Measurements from ENCODE around the gene SCGB1A1. TPM values are rescaled to one million over a fixed set of nuclear protein-coding genes. Genes with fewer than 3 reads are reported as not detected.

Gene SCGB1A1
- polyA plus RNA-seq, 1 of the 3 experiments (the other 2 are of a cell fraction): not detected

DNA sequence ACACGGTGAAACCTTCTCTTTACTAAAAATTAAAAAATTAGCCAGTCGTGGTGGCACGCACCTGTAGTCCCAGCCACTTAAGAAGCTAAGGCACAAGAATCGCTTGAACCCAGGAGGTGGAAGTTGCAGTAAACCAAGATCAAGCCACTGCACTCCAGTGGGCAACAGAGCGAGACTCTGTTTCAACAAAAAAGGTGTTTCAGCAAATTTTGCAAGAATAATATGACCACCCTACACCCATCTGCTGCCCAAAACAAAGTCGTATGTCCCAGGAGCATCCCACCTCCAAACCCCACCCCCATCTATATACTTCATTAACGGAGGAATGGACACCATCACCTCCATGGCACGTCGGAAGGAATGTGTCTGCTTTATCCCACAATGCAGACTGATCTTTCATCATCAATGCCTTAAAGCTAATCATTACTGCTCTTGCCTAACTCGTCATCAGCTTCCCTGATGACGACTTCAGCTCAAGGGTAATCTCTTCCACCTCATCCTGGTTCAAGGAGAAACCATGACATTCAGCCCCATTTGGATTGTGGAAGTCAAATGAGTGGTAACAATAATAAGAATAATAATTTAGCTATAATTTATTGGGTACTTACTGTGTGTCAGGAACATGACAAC, 34.1 kb downstream of the SCGB1A1 start:
- TF ChIP-seq JUND (IDR thresholded peaks at IDR 0.05): no peak
- TF ChIP-seq, protein P1, sequence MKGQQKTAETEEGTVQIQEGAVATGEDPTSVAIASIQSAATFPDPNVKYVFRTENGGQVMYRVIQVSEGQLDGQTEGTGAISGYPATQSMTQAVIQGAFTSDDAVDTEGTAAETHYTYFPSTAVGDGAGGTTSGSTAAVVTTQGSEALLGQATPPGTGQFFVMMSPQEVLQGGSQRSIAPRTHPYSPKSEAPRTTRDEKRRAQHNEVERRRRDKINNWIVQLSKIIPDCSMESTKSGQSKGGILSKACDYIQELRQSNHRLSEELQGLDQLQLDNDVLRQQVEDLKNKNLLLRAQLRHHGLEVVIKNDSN (IDR thresholded peaks at IDR 0.05; ENCODE audit: borderline replicate concordance, low read depth): no peak
- TF ChIP-seq CHD2 (IDR thresholded peaks at IDR 0.05; ENCODE audit: low read length, partially characterized antibody): no peak
- no peak for TF ChIP-seq RXRA (IDR thresholded peaks at IDR 0.05; ENCODE audit: borderline replicate concordance, low read depth)
- no peak for TF ChIP-seq EP300 (IDR thresholded peaks at IDR 0.05; ENCODE audit: borderline replicate concordance in 1 of 2, low read depth in 1 of 2, low read length in 1 of 2)
- TF ChIP-seq FOSL2 (IDR thresholded peaks at IDR 0.05; ENCODE audit: borderline replicate concordance, low read depth): no peak
- Histone ChIP-seq H3K27ac (ENCODE audit: low read depth in 2 of 2, low read length in 1 of 2) (no peak overlapping the region), H3K4me3 (ENCODE audit: low read depth in 2 of 2, low read length in 1 of 2) (no peak overlapping the region), H3K27me3 (ENCODE audit: insufficient read depth) (no peaks in the 10 kb centered on the region), H4K20me1 (ENCODE audit: insufficient read depth) (no peaks in the 10 kb centered on the region), H2AFZ (ENCODE audit: low read depth) (no peak overlapping the region), H3F3A (replicated peaks; ENCODE audit: insufficient read depth) (no peaks in the 10 kb centered on the region), H3K9me2 (no peaks in the 10 kb centered on the region), H3K36me3 (replicated peaks in 1 of 2; ENCODE audit: control insufficient read depth in 1 of 2, insufficient read depth in 2 of 2, low read length in 1 of 2) (no peaks in the 10 kb centered on the region), H3K4me2 (no peak overlapping the region), H3K9me3 (no peaks in the 10 kb centered on the region), H3K79me2 (ENCODE audit: insufficient read depth) (no peaks in the 10 kb centered on the region), H3K4me1 (ENCODE audit: control insufficient read depth in 1 of 2, insufficient read depth in 2 of 2, low read depth in 1 of 2, low read length in 1 of 2) (no peaks in the 10 kb centered on the region; a peak in 1 of 4 replicates), H3K9ac (no peak overlapping the region)
- ChIA-PET CTCF (interaction anchor here (1.5 to 1.6 kb wide), 2 partner anchors 58 to 90 kb away, joined by 3 to 9 read pairs; no protein-coding TSS in a partner anchor), POLR2A (interaction anchor here (1.1 kb wide), 1 partner anchor 13 kb away, joined by 3 read pairs; no protein-coding TSS in a partner anchor)
- DNase-seq: no peak
- 87% methylated on average over 11 of the region's 11 CpGs for WGBS (ENCODE audit: low lambda C conversion rate)

DNA sequence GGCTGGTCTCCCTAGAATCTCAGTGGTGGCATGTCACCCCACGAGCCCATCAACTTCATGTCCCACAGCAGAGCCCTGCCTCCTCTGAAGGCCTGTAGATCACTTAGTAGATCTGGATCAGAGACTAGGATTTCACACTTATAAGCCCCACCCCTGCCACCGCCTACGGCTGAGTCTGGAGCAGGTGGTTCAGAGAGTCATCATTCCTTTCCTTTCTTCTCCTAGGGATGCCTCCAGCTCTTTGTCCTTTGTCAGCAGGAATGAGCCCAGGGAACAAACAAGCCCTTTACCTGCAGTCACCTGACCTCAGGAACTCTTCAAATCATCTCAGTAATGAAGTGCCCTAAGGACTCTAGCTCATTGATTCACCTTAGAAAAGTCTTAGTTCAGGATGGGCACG, 37.8 kb downstream of the SCGB1A1 start:
- H3K36me3 ChIP-seq (replicated peaks in 1 of 2; ENCODE audit: control insufficient read depth in 1 of 2, insufficient read depth in 2 of 2, low read length in 1 of 2): no peaks in the 10 kb centered on the region
- no peak for DNase-seq
- ChIA-PET POLR2A (no interaction called here), CTCF (interaction anchor here (1.6 to 2.1 kb wide), 2 partner anchors 35 to 86 kb away, joined by 3 to 7 read pairs; no protein-coding TSS in a partner anchor)
- H3K27me3 ChIP-seq (ENCODE audit: insufficient read depth): no peaks in the 10 kb centered on the region
- H3F3A ChIP-seq (replicated peaks; ENCODE audit: insufficient read depth): no peaks in the 10 kb centered on the region
- no peaks in the 10 kb centered on the region for H3K9me3 ChIP-seq
- H3K9me2 ChIP-seq: no peaks in the 10 kb centered on the region
- WGBS (ENCODE audit: low lambda C conversion rate): 83% methylated on average over 3 of the region's 4 CpGs
- TF ChIP-seq EZH2phosphoT487 (IDR thresholded peaks at IDR 0.05; ENCODE audit: borderline replicate concordance, low read depth) (no peak), YY1 (IDR thresholded peaks at IDR 0.05; ENCODE audit: low read depth) (no peak), GATA2 (CRISPR knock-in tag; IDR thresholded peaks at IDR 0.05) (no peak), FOXJ3 (CRISPR knock-in tag; IDR thresholded peaks at IDR 0.05) (no peak), RFX5 (IDR thresholded peaks at IDR 0.05; ENCODE audit: low read length) (no peak)
- TF ChIP-seq, protein P2, sequence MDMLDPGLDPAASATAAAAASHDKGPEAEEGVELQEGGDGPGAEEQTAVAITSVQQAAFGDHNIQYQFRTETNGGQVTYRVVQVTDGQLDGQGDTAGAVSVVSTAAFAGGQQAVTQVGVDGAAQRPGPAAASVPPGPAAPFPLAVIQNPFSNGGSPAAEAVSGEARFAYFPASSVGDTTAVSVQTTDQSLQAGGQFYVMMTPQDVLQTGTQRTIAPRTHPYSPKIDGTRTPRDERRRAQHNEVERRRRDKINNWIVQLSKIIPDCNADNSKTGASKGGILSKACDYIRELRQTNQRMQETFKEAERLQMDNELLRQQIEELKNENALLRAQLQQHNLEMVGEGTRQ (IDR thresholded peaks at IDR 0.05; ENCODE audit: borderline replicate concordance, low read depth, low read length): no peak
- TF ChIP-seq, protein P1 (IDR thresholded peaks at IDR 0.05; ENCODE audit: borderline replicate concordance, low read depth): no peak
- TF ChIP-seq, protein P3, sequence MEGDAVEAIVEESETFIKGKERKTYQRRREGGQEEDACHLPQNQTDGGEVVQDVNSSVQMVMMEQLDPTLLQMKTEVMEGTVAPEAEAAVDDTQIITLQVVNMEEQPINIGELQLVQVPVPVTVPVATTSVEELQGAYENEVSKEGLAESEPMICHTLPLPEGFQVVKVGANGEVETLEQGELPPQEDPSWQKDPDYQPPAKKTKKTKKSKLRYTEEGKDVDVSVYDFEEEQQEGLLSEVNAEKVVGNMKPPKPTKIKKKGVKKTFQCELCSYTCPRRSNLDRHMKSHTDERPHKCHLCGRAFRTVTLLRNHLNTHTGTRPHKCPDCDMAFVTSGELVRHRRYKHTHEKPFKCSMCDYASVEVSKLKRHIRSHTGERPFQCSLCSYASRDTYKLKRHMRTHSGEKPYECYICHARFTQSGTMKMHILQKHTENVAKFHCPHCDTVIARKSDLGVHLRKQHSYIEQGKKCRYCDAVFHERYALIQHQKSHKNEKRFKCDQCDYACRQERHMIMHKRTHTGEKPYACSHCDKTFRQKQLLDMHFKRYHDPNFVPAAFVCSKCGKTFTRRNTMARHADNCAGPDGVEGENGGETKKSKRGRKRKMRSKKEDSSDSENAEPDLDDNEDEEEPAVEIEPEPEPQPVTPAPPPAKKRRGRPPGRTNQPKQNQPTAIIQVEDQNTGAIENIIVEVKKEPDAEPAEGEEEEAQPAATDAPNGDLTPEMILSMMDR (IDR thresholded peaks at IDR 0.05): no peak
- H4K20me1 ChIP-seq (ENCODE audit: insufficient read depth): no peaks in the 10 kb centered on the region
- no peak overlapping the region for H2AFZ ChIP-seq (ENCODE audit: low read depth)
- no peaks in the 10 kb centered on the region for H3K79me2 ChIP-seq (ENCODE audit: insufficient read depth)
- peaks cover 0 to 2% of the 10 kb centered on the region in 2 experiments; a peak in 2 of 4 replicates for H3K4me1 ChIP-seq (ENCODE audit: control insufficient read depth in 1 of 2, insufficient read depth in 2 of 2, low read depth in 1 of 2, low read length in 1 of 2)
- no peak overlapping the region for H3K4me2 ChIP-seq
- no peak overlapping the region for H3K4me3 ChIP-seq (ENCODE audit: low read depth in 2 of 2, low read length in 1 of 2)
- H3K9ac ChIP-seq: no peak overlapping the region
- H3K27ac ChIP-seq (ENCODE audit: low read depth in 2 of 2, low read length in 1 of 2): no peak overlapping the region

Measured in SK-N-SH (cell line).